Endothelial cell of umbilical vein (primary cell): ENCODE data around the gene CD84. TPM values are rescaled to one million over a fixed set of nuclear protein-coding genes. Genes with fewer than 3 reads are reported as not detected.

Experiments
- BruUV-seq: library from RNA; stranded (reverse); fragments of 400-500 nt; replicated peaks from 2 replicates; lab custom pipeline; 2021; lab: Mats Ljungman, UMichigan
- CTCF ChIA-PET: fragments of 300-600, 350-600 bp; sonication (Branson Sonifier 250); formaldehyde crosslinking; loops from one replicate; lab custom pipeline; 2021; ENCODE audit warnings: antibody characterized with exemption, inconsistent platforms; lab: Charles Lee
- POLR2A ChIA-PET: fragments of 300-600, 350-600 bp; sonication (Branson Sonifier 250); formaldehyde crosslinking; loops from one replicate; lab custom pipeline; 2021; ENCODE audit warnings: antibody characterized with exemption, inconsistent platforms; lab: Charles Lee
- DNase-seq: peaks from one replicate; pipeline ENCODE4 v3.0.0-alpha.2; 2011; ENCODE audit warnings: low read depth, low spot score
- FAIRE-seq: peaks from 2 replicates; lab custom pipeline; 2011; peaks lifted over from hg19 to GRCh38; lab: Jason Lieb, UNC
- H2AFZ ChIP-seq: 2 replicates; pipeline ENCODE4 v1.6.0; 2012; ENCODE audit warnings: low read depth, low read length, control low read depth, inconsistent platforms
- H3K27ac ChIP-seq: 2 replicates; pipeline ENCODE4 v1.5.1; 2011; ENCODE audit warnings: low read depth, mild to moderate bottlenecking, control low read depth, low read length, moderate library complexity; ENCODE audit not compliant: insufficient read depth
- H3K27me3 ChIP-seq, 2 experiments: 2 replicates each; pipeline versions ENCODE4 v1.6.0 to v1.6.1; 2011; ENCODE audit warnings: low read length in 2 of 2, mixed read lengths in 1 of 2; ENCODE audit not compliant: control insufficient read depth in 2 of 2, insufficient read depth in 2 of 2
- H3K36me3 ChIP-seq, 2 experiments: 2 replicates in 1 of 2; 3 replicates in 1 of 2; pipeline ENCODE4 v1.5.1; 2011; ENCODE audit warnings: low read length in 2 of 2, mild to moderate bottlenecking in 1 of 2, moderate library complexity in 1 of 2; ENCODE audit not compliant: control insufficient read depth in 2 of 2, insufficient read depth in 2 of 2; ENCODE audit errors: extremely low read depth in 1 of 2
- H3K4me1 ChIP-seq: 3 replicates; pipeline ENCODE4 v1.5.1; 2011; ENCODE audit warnings: mild to moderate bottlenecking, low read length; ENCODE audit not compliant: control insufficient read depth, insufficient read depth; ENCODE audit errors: extremely low read depth
- H3K4me2 ChIP-seq: 2 replicates; pipeline ENCODE4 v1.6.1; 2011; ENCODE audit warnings: low read length, control low read depth, mixed read lengths; ENCODE audit not compliant: insufficient read depth
- H3K4me3 ChIP-seq, 3 experiments: fragments of 200-600 bp in 1 of 3; sonication (generic), shearing (Covaris generic) in 1 of 3; replicated peaks in 1 of 3; 2 replicates each; pipeline ENCODE4 v1.5.1; 2011 to 2016; ENCODE audit warnings: control low read depth in 3 of 3, low read length in 3 of 3, mild to moderate bottlenecking in 2 of 3, inconsistent platforms in 1 of 3, low read depth in 1 of 3, moderate library complexity in 1 of 3; ENCODE audit not compliant: insufficient read depth in 1 of 3
- H3K79me2 ChIP-seq: 2 replicates; pipeline ENCODE4 v1.6.0; 2012; ENCODE audit warnings: low read length, inconsistent platforms; ENCODE audit not compliant: control insufficient read depth, insufficient read depth
- H3K9ac ChIP-seq: replicated peaks from 2 replicates; pipeline ENCODE3; 2011; ENCODE audit warnings: low read length, control low read depth; ENCODE audit not compliant: insufficient read depth; ENCODE audit errors: extremely low read depth
- H3K9me1 ChIP-seq: replicated peaks from 3 replicates; pipeline ENCODE4 v1.6.0; 2011; ENCODE audit warnings: mild to moderate bottlenecking, low read length; ENCODE audit not compliant: control insufficient read depth, insufficient read depth; ENCODE audit errors: extremely low read depth
- H3K9me3 ChIP-seq: replicated peaks from 2 replicates; pipeline ENCODE4 v1.5.1; 2012; ENCODE audit warnings: low read length, inconsistent platforms; ENCODE audit not compliant: control insufficient read depth, insufficient read depth
- H4K20me1 ChIP-seq: replicated peaks from 2 replicates; pipeline ENCODE3; 2011; ENCODE audit warnings: mild to moderate bottlenecking, low read length; ENCODE audit not compliant: control insufficient read depth, insufficient read depth; ENCODE audit errors: extremely low read depth
- EZH2 ChIP-seq: IDR thresholded peaks from 2 replicates; pipeline ENCODE4 v1.6.1; 2012; ENCODE audit warnings: borderline replicate concordance, low read depth, mild to moderate bottlenecking, moderate library complexity, low read length, inconsistent platforms; ENCODE audit not compliant: severe bottlenecking
- FOS ChIP-seq: IDR thresholded peaks from 2 replicates; pipeline ENCODE4 v1.6.1; 2011; ENCODE audit warnings: mild to moderate bottlenecking, low read length, moderate library complexity, borderline replicate concordance; ENCODE audit not compliant: insufficient read depth
- GATA2 ChIP-seq: IDR thresholded peaks from 2 replicates; pipeline ENCODE4 v1.7.0; 2011; ENCODE audit warnings: low read depth, mild to moderate bottlenecking, moderate library complexity, mixed read lengths, low read length; ENCODE audit not compliant: insufficient read length, insufficient read depth
- JUN ChIP-seq: IDR thresholded peaks from 2 replicates; pipeline ENCODE4 v1.6.1; 2011; ENCODE audit warnings: borderline replicate concordance, low read depth; ENCODE audit not compliant: insufficient read length, insufficient read depth
- MYC ChIP-seq: IDR thresholded peaks from one replicate; pipeline ENCODE4 v1.6.1; 2011; ENCODE audit warnings: mild to moderate bottlenecking, low read depth, low read length
- POLR2A ChIP-seq: IDR thresholded peaks from 2 replicates; pipeline ENCODE4 v1.6.1; 2012; ENCODE audit warnings: low read depth, mild to moderate bottlenecking, control low read depth, low read length
- POLR2AphosphoS5 ChIP-seq: IDR thresholded peaks from 2 replicates; pipeline ENCODE4 v1.6.1; 2012; ENCODE audit warnings: low read depth, mild to moderate bottlenecking, control low read depth, low read length, moderate library complexity; ENCODE audit not compliant: insufficient read depth
- dilution Hi-C: fragments of 300-500 bp; cut with MboI; formaldehyde crosslinking; loops from one replicate; pipeline ENCODE4 v1.15.0; 2019; ENCODE audit warnings: low sequenced_read_pairs; ENCODE audit not compliant: extremely low pct_ligation_motif_present
- intact Hi-C: fragments of 100-400 bp; cut with micrococcal nuclease; formaldehyde crosslinking; loops from one replicate; pipeline ENCODE4 v1.10.0; 2022
- polyA plus RNA-seq, 4 experiments: library from polyadenylated mRNA; depleted of rRNA in 3 of 4; stranded (reverse) in 3 of 4; unstranded in 1 of 4; fragments of >200 nt; gene quantifications; 2 replicates each; pipeline versions ENCODE4 v1.2.1 to v1.2.3, GENCODE V29; 2011 to 2012; ENCODE audit warnings: missing spikeins in 1 of 4
- total RNA-seq: library from RNA; stranded (reverse); gene quantifications from 2 replicates; pipeline ENCODE4 v1.2.3, GENCODE V29; 2021
- TF ChIP-seq, protein P1 (sequence below): IDR thresholded peaks from 2 replicates; pipeline ENCODE4 v1.6.1; 2011; ENCODE audit not compliant: insufficient read depth, insufficient read length
- TF ChIP-seq, protein P2 (sequence below), 2 donors: IDR thresholded peaks; 1 replicate in 1 of 2; 2 replicates in 1 of 2; pipeline ENCODE4 v1.5.1; 2011; ENCODE audit warnings: low read length in 2 of 2, mild to moderate bottlenecking in 2 of 2, moderate library complexity in 2 of 2, control low read depth in 1 of 2, inconsistent platforms in 1 of 2, low read depth in 1 of 2; ENCODE audit not compliant: insufficient read depth in 1 of 2; ENCODE audit errors: extremely low read depth in 1 of 2

The CD84 gene
- total and polyA plus RNA-seq, 2 donors (not counting 3 experiments of a cell fraction or from before 2014, with no cell fraction given): not detected

DNA sequence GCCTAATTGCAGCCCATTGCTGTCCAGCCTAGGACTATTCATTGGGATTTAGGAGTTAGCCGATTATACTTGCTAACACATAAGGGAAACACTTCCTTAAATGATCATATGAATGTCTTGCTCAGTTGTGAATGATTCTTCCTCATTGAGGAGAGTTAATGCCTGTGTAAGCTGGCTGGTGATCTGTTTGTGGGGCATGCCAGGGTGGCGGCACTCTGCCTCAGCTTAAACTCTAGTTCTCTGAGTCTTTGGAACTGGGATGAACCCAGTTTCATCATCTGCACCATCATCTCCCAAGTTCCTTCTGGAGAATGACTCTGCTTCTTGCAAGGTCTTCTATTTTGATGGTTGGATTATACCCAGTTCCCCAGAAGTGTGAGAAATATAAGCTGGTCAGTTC is 32.4 kb downstream of the CD84 start:
- Histone ChIP-seq H3K4me3 (no peak overlapping the region), H3K79me2 (no peaks in the 10 kb centered on the region), H4K20me1 (no peaks in the 10 kb centered on the region), H3K4me1 (no peaks in the 10 kb centered on the region), H3K9ac (no peak overlapping the region), H3K36me3 (no peaks in the 10 kb centered on the region), H3K27ac (no peak overlapping the region), H3K4me2 (no peak overlapping the region), H3K9me3 (no peaks in the 10 kb centered on the region), H3K9me1 (no peaks in the 10 kb centered on the region), H2AFZ (no peak overlapping the region), H3K27me3 (peaks cover 0 to 3% of the 10 kb centered on the region in 2 experiments)
- intact Hi-C loops (no loop called here), dilution Hi-C loops (no loop called here)
- no peak for FAIRE-seq
- POLR2A ChIA-PET: no interaction called here
- CTCF ChIA-PET: interaction anchor here (1.4 kb wide), 1 partner anchor 8 kb away, joined by 3 read pairs; no protein-coding TSS in a partner anchor
- no TSS peak for BruUV-seq
- TF ChIP-seq POLR2A (no peak), EZH2 (no peak), GATA2 (no peak), POLR2AphosphoS5 (no peak), FOS (no peak), MYC (no peak), JUN (no peak)
- TF ChIP-seq, protein P1, sequence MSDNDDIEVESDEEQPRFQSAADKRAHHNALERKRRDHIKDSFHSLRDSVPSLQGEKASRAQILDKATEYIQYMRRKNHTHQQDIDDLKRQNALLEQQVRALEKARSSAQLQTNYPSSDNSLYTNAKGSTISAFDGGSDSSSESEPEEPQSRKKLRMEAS: no peak
- TF ChIP-seq, protein P2, sequence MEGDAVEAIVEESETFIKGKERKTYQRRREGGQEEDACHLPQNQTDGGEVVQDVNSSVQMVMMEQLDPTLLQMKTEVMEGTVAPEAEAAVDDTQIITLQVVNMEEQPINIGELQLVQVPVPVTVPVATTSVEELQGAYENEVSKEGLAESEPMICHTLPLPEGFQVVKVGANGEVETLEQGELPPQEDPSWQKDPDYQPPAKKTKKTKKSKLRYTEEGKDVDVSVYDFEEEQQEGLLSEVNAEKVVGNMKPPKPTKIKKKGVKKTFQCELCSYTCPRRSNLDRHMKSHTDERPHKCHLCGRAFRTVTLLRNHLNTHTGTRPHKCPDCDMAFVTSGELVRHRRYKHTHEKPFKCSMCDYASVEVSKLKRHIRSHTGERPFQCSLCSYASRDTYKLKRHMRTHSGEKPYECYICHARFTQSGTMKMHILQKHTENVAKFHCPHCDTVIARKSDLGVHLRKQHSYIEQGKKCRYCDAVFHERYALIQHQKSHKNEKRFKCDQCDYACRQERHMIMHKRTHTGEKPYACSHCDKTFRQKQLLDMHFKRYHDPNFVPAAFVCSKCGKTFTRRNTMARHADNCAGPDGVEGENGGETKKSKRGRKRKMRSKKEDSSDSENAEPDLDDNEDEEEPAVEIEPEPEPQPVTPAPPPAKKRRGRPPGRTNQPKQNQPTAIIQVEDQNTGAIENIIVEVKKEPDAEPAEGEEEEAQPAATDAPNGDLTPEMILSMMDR (IDR thresholded peaks at IDR 0.05; ENCODE audit: extremely low read depth in 1 of 2, insufficient read depth in 1 of 2, low read depth in 1 of 2, low read length in 2 of 2): no peak
- no peak for DNase-seq
